WTC11 (cell line): ENCODE measurements around the gene RPL39L. TPM values are rescaled to one million over a fixed set of nuclear protein-coding genes. Genes with fewer than 3 reads are reported as not detected.

Source experiments
- ATAC-seq: fragments of 200-7000 bp; cut with Tn5 transposase; 2 replicates; pipeline ENCODE4 v1.10.0; 2021; ENCODE audit warnings: mild to moderate bottlenecking, moderate library complexity
- CTCF ChIA-PET: fragments of 300-600 bp; sonication (Branson Sonifier 250); formaldehyde crosslinking; loops from one replicate; lab custom pipeline; 2021; ENCODE audit warnings: antibody characterized with exemption; lab: Charles Lee
- POLR2A ChIA-PET: fragments of 350-600 bp; sonication (Branson Sonifier 250); formaldehyde crosslinking; loops from one replicate; lab custom pipeline; 2021; ENCODE audit warnings: antibody characterized with exemption; lab: Charles Lee
- DNase-seq: peaks from one replicate; pipeline ENCODE4 v3.0.0; 2021; ENCODE audit warnings: low spot score
- H3K27ac Mint-ChIP-seq: 2 replicates; pipeline ENCODE4 v1.8.0; 2021; ENCODE audit warnings: mixed read lengths
- H3K27me3 Mint-ChIP-seq: 2 replicates; pipeline ENCODE4 v1.8.0; 2021; ENCODE audit warnings: low read depth, mild to moderate bottlenecking, moderate library complexity, mixed read lengths
- H3K36me3 Mint-ChIP-seq: 2 replicates; pipeline ENCODE4 v1.8.0; 2021; ENCODE audit warnings: mixed read lengths
- H3K4me1 Mint-ChIP-seq: 2 replicates; pipeline ENCODE4 v1.8.0; 2022; ENCODE audit warnings: mixed read lengths
- H3K4me3 Mint-ChIP-seq: 2 replicates; pipeline ENCODE4 v1.8.0; 2021; ENCODE audit warnings: mild to moderate bottlenecking, moderate library complexity, mixed read lengths
- H3K9me3 Mint-ChIP-seq: 2 replicates; pipeline ENCODE4 v1.8.0; 2021; ENCODE audit warnings: mixed read lengths
- CDX4 ChIP-seq: fragments of 250-450 bp; sonication (Bioruptor Pico); IDR thresholded peaks from 2 replicates; pipeline ENCODE4 v1.9.0; 2021; ENCODE audit warnings: moderate library complexity, mild to moderate bottlenecking, inconsistent platforms, borderline replicate concordance
- CREM ChIP-seq: sonication (generic); formaldehyde crosslinking; IDR thresholded peaks from 2 replicates; pipeline ENCODE4 v1.8.1; 2022; ENCODE audit warnings: mild to moderate bottlenecking, missing genetic modification reagents, moderate library complexity
- ESRRA ChIP-seq: sonication (generic); formaldehyde crosslinking; IDR thresholded peaks from 2 replicates; pipeline ENCODE4 v1.8.1; 2022; ENCODE audit warnings: mild to moderate bottlenecking, missing genetic modification reagents, borderline replicate concordance
- ETV6 ChIP-seq: sonication (generic); formaldehyde crosslinking; IDR thresholded peaks from 2 replicates; pipeline ENCODE4 v1.8.1; 2022; ENCODE audit warnings: mild to moderate bottlenecking, missing genetic modification reagents
- GTF2I ChIP-seq: fragments of 250-450 bp; sonication (Bioruptor Pico); conservative IDR thresholded peaks from 2 replicates; pipeline ENCODE4 v1.4.0; 2021; ENCODE audit warnings: mild to moderate bottlenecking
- JAZF1 ChIP-seq: fragments of 250-450 bp; sonication (Bioruptor Pico); IDR thresholded peaks from 2 replicates; pipeline ENCODE4 v1.9.0; 2021; ENCODE audit warnings: moderate library complexity, mild to moderate bottlenecking, inconsistent platforms
- JUN ChIP-seq: sonication (generic); formaldehyde crosslinking; IDR thresholded peaks from 2 replicates; pipeline ENCODE4 v1.8.0; 2023; ENCODE audit warnings: mild to moderate bottlenecking, missing genetic modification reagents
- MAX ChIP-seq: sonication (generic); formaldehyde crosslinking; IDR thresholded peaks from 2 replicates; pipeline ENCODE4 v1.8.0; 2022; ENCODE audit warnings: mild to moderate bottlenecking, missing genetic modification reagents
- NFE2L1 ChIP-seq: sonication (generic); formaldehyde crosslinking; IDR thresholded peaks from 2 replicates; pipeline ENCODE4 v1.8.1; 2023; ENCODE audit warnings: missing genetic modification reagents
- NR3C1 ChIP-seq: sonication (generic); formaldehyde crosslinking; conservative IDR thresholded peaks from 2 replicates; pipeline ENCODE4 v1.8.1; 2023; ENCODE audit warnings: low read depth, mild to moderate bottlenecking, missing genetic modification reagents
- PREB ChIP-seq: sonication (generic); formaldehyde crosslinking; IDR thresholded peaks from 2 replicates; pipeline ENCODE4 v1.8.1; 2022; ENCODE audit warnings: mild to moderate bottlenecking, missing genetic modification reagents, moderate library complexity, borderline replicate concordance
- RELA ChIP-seq: sonication (generic); formaldehyde crosslinking; IDR thresholded peaks from 2 replicates; pipeline ENCODE4 v1.8.1; 2022; ENCODE audit warnings: missing genetic modification reagents, mild to moderate bottlenecking, borderline replicate concordance
- SOX15 ChIP-seq: fragments of 250-450 bp; sonication (Bioruptor Pico); IDR thresholded peaks from 2 replicates; pipeline ENCODE4 v1.9.0; 2021; ENCODE audit warnings: mild to moderate bottlenecking
- TEAD4 ChIP-seq: sonication (generic); formaldehyde crosslinking; IDR thresholded peaks from 2 replicates; pipeline ENCODE4 v1.8.0; 2022; ENCODE audit warnings: mild to moderate bottlenecking, missing genetic modification reagents
- ZNF317 ChIP-seq: sonication (generic); formaldehyde crosslinking; IDR thresholded peaks from 2 replicates; pipeline ENCODE4 v1.8.1; 2023; ENCODE audit warnings: low read depth, mild to moderate bottlenecking, moderate library complexity, missing genetic modification reagents, borderline replicate concordance
- ZNF423 ChIP-seq: fragments of 250-450 bp; sonication (Bioruptor Pico); IDR thresholded peaks from 2 replicates; pipeline ENCODE4 v2.1.2; 2022; ENCODE audit warnings: mild to moderate bottlenecking, moderate library complexity
- total RNA-seq: library from RNA; stranded (reverse); gene quantifications from 3 replicates; pipeline ENCODE4 v1.2.3, GENCODE V29; 2021
- TF ChIP-seq, protein P1 (sequence below): sonication (generic); formaldehyde crosslinking; IDR thresholded peaks from 2 replicates; pipeline ENCODE4 v1.8.0; 2023; ENCODE audit warnings: missing genetic modification reagents, mild to moderate bottlenecking, borderline replicate concordance

Gene RPL39L
- total RNA-seq, 1 experiment from 2014 or later = 78.3 TPM

DNA sequence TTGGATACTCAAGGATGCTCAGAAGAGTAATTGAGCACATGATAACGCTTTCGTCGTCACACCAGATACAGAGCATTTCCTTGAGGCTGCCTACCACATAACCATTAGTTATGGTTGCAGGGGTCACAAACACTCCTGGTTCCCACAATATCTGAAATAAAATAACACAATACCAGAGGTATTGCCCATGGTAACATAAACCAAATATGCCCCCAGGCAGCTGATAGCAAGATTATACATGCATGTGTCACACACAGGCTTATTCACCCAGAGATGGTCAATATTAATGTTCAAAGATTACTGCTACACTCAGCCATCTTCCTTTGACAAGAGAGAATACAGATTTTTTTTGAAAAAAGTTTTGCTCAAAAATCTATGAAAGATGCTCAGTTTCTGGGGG, 7.3 kb downstream of the RPL39L start (continued):
- TF ChIP-seq, protein P1, sequence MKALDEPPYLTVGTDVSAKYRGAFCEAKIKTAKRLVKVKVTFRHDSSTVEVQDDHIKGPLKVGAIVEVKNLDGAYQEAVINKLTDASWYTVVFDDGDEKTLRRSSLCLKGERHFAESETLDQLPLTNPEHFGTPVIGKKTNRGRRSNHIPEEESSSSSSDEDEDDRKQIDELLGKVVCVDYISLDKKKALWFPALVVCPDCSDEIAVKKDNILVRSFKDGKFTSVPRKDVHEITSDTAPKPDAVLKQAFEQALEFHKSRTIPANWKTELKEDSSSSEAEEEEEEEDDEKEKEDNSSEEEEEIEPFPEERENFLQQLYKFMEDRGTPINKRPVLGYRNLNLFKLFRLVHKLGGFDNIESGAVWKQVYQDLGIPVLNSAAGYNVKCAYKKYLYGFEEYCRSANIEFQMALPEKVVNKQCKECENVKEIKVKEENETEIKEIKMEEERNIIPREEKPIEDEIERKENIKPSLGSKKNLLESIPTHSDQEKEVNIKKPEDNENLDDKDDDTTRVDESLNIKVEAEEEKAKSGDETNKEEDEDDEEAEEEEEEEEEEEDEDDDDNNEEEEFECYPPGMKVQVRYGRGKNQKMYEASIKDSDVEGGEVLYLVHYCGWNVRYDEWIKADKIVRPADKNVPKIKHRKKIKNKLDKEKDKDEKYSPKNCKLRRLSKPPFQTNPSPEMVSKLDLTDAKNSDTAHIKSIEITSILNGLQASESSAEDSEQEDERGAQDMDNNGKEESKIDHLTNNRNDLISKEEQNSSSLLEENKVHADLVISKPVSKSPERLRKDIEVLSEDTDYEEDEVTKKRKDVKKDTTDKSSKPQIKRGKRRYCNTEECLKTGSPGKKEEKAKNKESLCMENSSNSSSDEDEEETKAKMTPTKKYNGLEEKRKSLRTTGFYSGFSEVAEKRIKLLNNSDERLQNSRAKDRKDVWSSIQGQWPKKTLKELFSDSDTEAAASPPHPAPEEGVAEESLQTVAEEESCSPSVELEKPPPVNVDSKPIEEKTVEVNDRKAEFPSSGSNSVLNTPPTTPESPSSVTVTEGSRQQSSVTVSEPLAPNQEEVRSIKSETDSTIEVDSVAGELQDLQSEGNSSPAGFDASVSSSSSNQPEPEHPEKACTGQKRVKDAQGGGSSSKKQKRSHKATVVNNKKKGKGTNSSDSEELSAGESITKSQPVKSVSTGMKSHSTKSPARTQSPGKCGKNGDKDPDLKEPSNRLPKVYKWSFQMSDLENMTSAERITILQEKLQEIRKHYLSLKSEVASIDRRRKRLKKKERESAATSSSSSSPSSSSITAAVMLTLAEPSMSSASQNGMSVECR (CRISPR knock-in tag) = no peak
- TF ChIP-seq NR3C1 (CRISPR knock-in tag) (no peak), CDX4 (CRISPR knock-in tag) (no peak), GTF2I (CRISPR knock-in tag) (no peak), NFE2L1 (no peak), JAZF1 (no peak), ETV6 (no peak), ESRRA (no peak)

DNA sequence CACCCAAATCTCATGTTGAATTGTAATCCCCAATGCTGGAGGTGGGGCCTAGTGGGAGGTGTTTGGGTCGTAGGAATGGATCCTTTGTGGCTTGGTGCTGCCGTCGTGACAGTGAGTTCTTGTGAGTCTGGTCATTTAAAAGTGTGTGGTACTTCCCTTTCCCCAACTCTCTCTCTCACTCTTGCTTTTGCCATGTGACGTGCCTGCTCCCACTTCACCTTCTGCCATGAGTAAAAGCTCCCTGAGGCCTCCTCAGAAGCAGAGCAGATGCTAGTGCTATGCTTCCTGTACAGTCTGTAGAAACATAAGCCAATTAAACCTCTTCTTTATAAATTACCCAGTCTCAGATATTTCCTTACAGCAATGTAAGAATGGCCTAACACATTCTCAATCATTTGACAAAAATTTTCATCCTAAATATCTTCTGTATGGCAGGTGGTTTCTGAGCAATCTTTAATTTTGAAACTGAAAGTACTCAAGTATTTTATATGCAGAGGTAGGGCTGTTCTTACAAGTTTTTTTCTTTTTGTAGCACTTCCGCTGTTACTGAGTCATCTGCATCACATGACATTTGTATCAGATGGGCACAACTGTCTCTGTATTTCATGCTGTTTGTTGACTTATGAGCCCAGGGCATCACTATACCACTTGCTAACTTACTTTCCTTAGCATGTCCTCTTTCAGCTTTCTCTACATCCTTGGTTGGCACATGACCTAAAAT, 8.8 kb downstream of the RPL39L start:
- ChIA-PET CTCF (interaction anchor here (1.2 kb wide), 1 partner anchor 9 kb away, joined by 6 read pairs; the partner anchor contains the start of gene RPL39L), POLR2A (no interaction called here)
- no peak overlapping the region for H3K4me3 Mint-ChIP-seq
- H3K27me3 Mint-ChIP-seq = no peaks in the 10 kb centered on the region
- DNase-seq (no peak), ATAC-seq (no peak)
- peaks cover 48% of the 10 kb centered on the region for H3K36me3 Mint-ChIP-seq
- H3K9me3 Mint-ChIP-seq = peaks cover 8% of the 10 kb centered on the region
- TF ChIP-seq RELA = no peak
- TF ChIP-seq CDX4 (CRISPR knock-in tag) = no peak
- no peak for TF ChIP-seq TEAD4 (CRISPR knock-in tag)
- TF ChIP-seq PREB = no peak
- TF ChIP-seq ESRRA = no peak
- no peak for TF ChIP-seq ZNF423
- TF ChIP-seq JUN (CRISPR knock-in tag) = no peak
- TF ChIP-seq SOX15 = no peak
- TF ChIP-seq CREM (CRISPR knock-in tag) = no peak
- no peak for TF ChIP-seq ZNF317 (CRISPR knock-in tag)
- no peak for TF ChIP-seq MAX (CRISPR knock-in tag)
- H3K27ac Mint-ChIP-seq = no peak overlapping the region
- no peaks in the 10 kb centered on the region for H3K4me1 Mint-ChIP-seq
